HepG2 (cell line): ENCODE results near the gene NET1. TPM values are rescaled to one million over a fixed set of nuclear protein-coding genes. Genes with fewer than 3 reads are reported as not detected.

Source experiments
- AHR ChIP-seq: IDR thresholded peaks from 2 replicates; pipeline ENCODE4 v1.6.1; 2018; ENCODE audit warnings: missing genetic modification reagents, missing compliant biosample characterization
- BCL3 ChIP-seq: sonication (generic); formaldehyde crosslinking; IDR thresholded peaks from 2 replicates; pipeline ENCODE4 v1.5.1; 2020; ENCODE audit warnings: mild to moderate bottlenecking, missing genetic modification reagents, moderate library complexity
- BCLAF1 ChIP-seq: fragments of 450-650 bp; IDR thresholded peaks from 2 replicates; pipeline ENCODE4 v1.6.1; 2017; ENCODE audit warnings: mild to moderate bottlenecking
- EED ChIP-seq: sonication (generic); formaldehyde crosslinking; IDR thresholded peaks from 2 replicates; pipeline ENCODE4 v1.5.0; 2020; ENCODE audit warnings: mild to moderate bottlenecking, missing genetic modification reagents
- KDM1A ChIP-seq: IDR thresholded peaks from 2 replicates; pipeline ENCODE4 v1.6.1; 2016; ENCODE audit warnings: missing compliant biosample characterization
- PREB ChIP-seq: sonication (generic); formaldehyde crosslinking; IDR thresholded peaks from 2 replicates; pipeline ENCODE4 v1.4.0; 2020; ENCODE audit warnings: missing genetic modification reagents
- SMC3 ChIP-seq: IDR thresholded peaks from 2 replicates; pipeline ENCODE4 v1.6.1; 2011; ENCODE audit warnings: low read length, improper control_type of control experiment
- SP2 ChIP-seq: sonication (generic); formaldehyde crosslinking; IDR thresholded peaks from 2 replicates; pipeline ENCODE4 v1.5.1; 2020; ENCODE audit warnings: mild to moderate bottlenecking, missing genetic modification reagents
- STAG1 ChIP-seq: sonication (generic); formaldehyde crosslinking; IDR thresholded peaks from 2 replicates; pipeline ENCODE4 v1.4.0; 2020; ENCODE audit warnings: missing genetic modification reagents
- STAT6 ChIP-seq: sonication (generic); formaldehyde crosslinking; IDR thresholded peaks from 2 replicates; pipeline ENCODE4 v1.4.0; 2020; ENCODE audit warnings: missing genetic modification reagents, mild to moderate bottlenecking, borderline replicate concordance
- THAP8 ChIP-seq: sonication (generic); formaldehyde crosslinking; IDR thresholded peaks from 2 replicates; pipeline ENCODE4 v1.5.1; 2020; ENCODE audit warnings: missing genetic modification reagents, mild to moderate bottlenecking, borderline replicate concordance
- ZNF33B ChIP-seq: sonication (generic); formaldehyde crosslinking; IDR thresholded peaks from 2 replicates; pipeline ENCODE4 v1.5.1; 2020; ENCODE audit warnings: mild to moderate bottlenecking, missing genetic modification reagents
- ZNF446 ChIP-seq: sonication (generic); formaldehyde crosslinking; IDR thresholded peaks from 2 replicates; pipeline ENCODE4 v1.5.0; 2020; ENCODE audit warnings: mild to moderate bottlenecking, missing genetic modification reagents
- ZNF747 ChIP-seq: sonication (generic); formaldehyde crosslinking; IDR thresholded peaks from 2 replicates; pipeline ENCODE4 v1.8.1; 2023; ENCODE audit warnings: missing genetic modification reagents, mild to moderate bottlenecking, borderline replicate concordance
- polyA plus RNA-seq, 8 experiments: library from polyadenylated mRNA; depleted of rRNA in 3 of 8; stranded (reverse) in 7 of 8; unstranded in 1 of 8; fragments of >200 nt; fragmentation: Illumina TruSeq in 4 of 8; extraction: Trizol in 4 of 8; gene quantifications; 2 replicates each; pipeline versions ENCODE4 v1.2.1 to v1.2.3, GENCODE V29; 2011 to 2016; ENCODE audit warnings: low read depth in 4 of 8, missing spikeins in 1 of 8, mixed read lengths in 1 of 8; ENCODE audit not compliant: insufficient read depth in 1 of 8
- total RNA-seq, 5 experiments: library from RNA; depleted of rRNA; stranded (reverse); fragments of >200 nt; fragmentation: Illumina TruSeq; extraction: Trizol; gene quantifications; 2 replicates each; pipeline ENCODE4 v1.2.3, GENCODE V29; 2016; ENCODE audit warnings: low read depth in 1 of 5
- TF ChIP-seq, protein P1 (sequence below): sonication (generic); formaldehyde crosslinking; IDR thresholded peaks from 2 replicates; pipeline ENCODE4 v1.5.0; 2020; ENCODE audit warnings: mild to moderate bottlenecking, missing genetic modification reagents, moderate library complexity

NET1 gene
- total and polyA plus RNA-seq, 2 of the 13 experiments (the other 11 are each of a cell fraction or from before 2014, with no cell fraction given), result 48.1 to 65.8 TPM

DNA sequence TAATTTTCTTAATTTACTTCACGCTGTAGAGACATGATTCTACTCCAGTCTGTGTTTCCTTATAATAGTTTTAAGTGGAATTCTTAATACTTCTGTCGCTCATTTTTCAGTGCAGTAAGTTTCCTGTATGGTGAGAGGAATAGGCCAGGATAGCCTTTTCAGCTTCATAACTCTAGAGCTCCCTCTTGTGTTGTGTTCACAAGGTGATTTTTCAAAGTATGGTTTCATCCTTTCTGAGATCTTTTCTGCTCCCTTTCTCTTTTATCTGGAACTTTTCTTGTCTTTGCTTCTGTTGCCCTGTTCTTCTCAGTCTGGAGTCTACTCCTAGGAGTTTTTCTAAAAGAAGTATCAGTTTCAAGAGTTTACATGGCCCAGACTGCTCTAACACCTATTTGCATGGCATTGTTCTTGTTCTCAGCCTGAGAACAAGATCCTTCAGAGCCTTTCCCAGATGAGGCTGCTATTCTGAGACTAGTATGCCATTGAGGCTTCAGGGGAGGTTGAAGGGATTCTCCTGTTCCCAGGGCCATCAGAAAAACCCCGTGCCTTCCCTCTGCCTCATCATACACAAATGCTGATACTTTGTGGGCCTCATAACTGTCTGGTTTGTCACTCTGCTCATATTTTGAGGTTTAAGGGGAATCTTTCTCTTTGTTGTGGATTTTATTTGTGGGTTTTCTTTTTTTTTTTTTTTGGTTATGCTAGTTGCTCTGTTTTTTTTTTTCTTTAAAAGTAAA lies 21.8 kb downstream of the NET1 start (continued):
- no peak for TF ChIP-seq ZNF33B (CRISPR knock-in tag)
- TF ChIP-seq ZNF747, result no peak
- TF ChIP-seq, protein P1, sequence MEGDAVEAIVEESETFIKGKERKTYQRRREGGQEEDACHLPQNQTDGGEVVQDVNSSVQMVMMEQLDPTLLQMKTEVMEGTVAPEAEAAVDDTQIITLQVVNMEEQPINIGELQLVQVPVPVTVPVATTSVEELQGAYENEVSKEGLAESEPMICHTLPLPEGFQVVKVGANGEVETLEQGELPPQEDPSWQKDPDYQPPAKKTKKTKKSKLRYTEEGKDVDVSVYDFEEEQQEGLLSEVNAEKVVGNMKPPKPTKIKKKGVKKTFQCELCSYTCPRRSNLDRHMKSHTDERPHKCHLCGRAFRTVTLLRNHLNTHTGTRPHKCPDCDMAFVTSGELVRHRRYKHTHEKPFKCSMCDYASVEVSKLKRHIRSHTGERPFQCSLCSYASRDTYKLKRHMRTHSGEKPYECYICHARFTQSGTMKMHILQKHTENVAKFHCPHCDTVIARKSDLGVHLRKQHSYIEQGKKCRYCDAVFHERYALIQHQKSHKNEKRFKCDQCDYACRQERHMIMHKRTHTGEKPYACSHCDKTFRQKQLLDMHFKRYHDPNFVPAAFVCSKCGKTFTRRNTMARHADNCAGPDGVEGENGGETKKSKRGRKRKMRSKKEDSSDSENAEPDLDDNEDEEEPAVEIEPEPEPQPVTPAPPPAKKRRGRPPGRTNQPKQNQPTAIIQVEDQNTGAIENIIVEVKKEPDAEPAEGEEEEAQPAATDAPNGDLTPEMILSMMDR (CRISPR knock-in tag), result peak; percentile 74
- no peak for TF ChIP-seq KDM1A (CRISPR knock-in tag)
- TF ChIP-seq BCLAF1, result no peak
- no peak for TF ChIP-seq PREB (CRISPR knock-in tag)
- no peak for TF ChIP-seq ZNF446 (CRISPR knock-in tag)
- no peak for TF ChIP-seq EED (CRISPR knock-in tag)
- no peak for TF ChIP-seq AHR
- TF ChIP-seq SP2 (CRISPR knock-in tag), result no peak
- no peak; the same call in 1 of the 2 replicates for TF ChIP-seq STAT6 (CRISPR knock-in tag)
- TF ChIP-seq THAP8 (CRISPR knock-in tag), result no peak
- TF ChIP-seq SMC3, result peak; percentile 83
- peak; percentile 86 for TF ChIP-seq STAG1 (CRISPR knock-in tag)
- TF ChIP-seq BCL3, result no peak
